Lower lobe of right lung (tissue), 2 donors: ENCODE data around the gene TRAK1. TPM values are rescaled to one million over a fixed set of nuclear protein-coding genes. Genes with fewer than 3 reads are reported as not detected.

Experiments
- ATAC-seq, 2 donors: fragments of 200-7000 bp; cut with Tn5 transposase; one replicate each; pipeline ENCODE4 v1.9.1; 2020 to 2022; ENCODE audit warnings: mild to moderate bottlenecking in 2 of 2, moderate library complexity in 2 of 2
- DNase-seq: peaks from one replicate; pipeline ENCODE4 v3.0.0-alpha.2; 2020
- H3K27ac ChIP-seq: fragments of 200-600 bp; one replicate; pipeline ENCODE4 v1.8.0; 2022
- H3K27me3 ChIP-seq: fragments of 200-600 bp; one replicate; pipeline ENCODE4 v1.8.0; 2022; ENCODE audit warnings: low read depth
- H3K36me3 ChIP-seq: fragments of 200-600 bp; one replicate; pipeline ENCODE4 v1.8.0; 2022; ENCODE audit warnings: mild to moderate bottlenecking
- H3K4me1 ChIP-seq: fragments of 200-600 bp; one replicate; pipeline ENCODE4 v1.8.0; 2022
- H3K4me3 ChIP-seq: fragments of 200-600 bp; one replicate; pipeline ENCODE4 v1.8.0; 2022; ENCODE audit warnings: mild to moderate bottlenecking
- H3K9me3 ChIP-seq: fragments of 200-600 bp; one replicate; pipeline ENCODE4 v1.8.0; 2022
- CTCF ChIP-seq: fragments of 200-600 bp; IDR thresholded peaks from one replicate; pipeline ENCODE4 v1.8.0; 2022; ENCODE audit warnings: antibody characterized with exemption, mild to moderate bottlenecking
- intact Hi-C: fragments of 100-400 bp; cut with DNase I; formaldehyde crosslinking; loops from one replicate; pipeline ENCODE4 v1.11.0; 2022
- total RNA-seq: library from RNA; stranded (reverse); fragmentation: NEBNext Ultra II Directional; extraction: Animal tissue kit (Norgen Biotek cat#: 25700); gene quantifications from one replicate; pipeline ENCODE4 v1.2.1, GENCODE V29; 2021
- donor health status: DM: no; HTN: yes; CAD: no; lungs with severe emphysema.

The TRAK1 gene
- total RNA-seq, 1 donor from 2014 or later, result 50.6 TPM

GRCh38 chr3:42275217-42275616 lies 184.1 kb downstream of the TRAK1 start:
- Histone ChIP-seq H3K9me3 (no peaks in the 10 kb centered on the region), H3K27me3 (no peaks in the 10 kb centered on the region), H3K4me1 (no peaks in the 10 kb centered on the region), H3K4me3 (no peak overlapping the region), H3K36me3 (no peaks in the 10 kb centered on the region), H3K27ac (no peak overlapping the region)
- TF ChIP-seq CTCF, result no peak
- no peak for DNase-seq
- intact Hi-C loops, result no loop called here
- ATAC-seq, result peak in 1 of 2 donors; percentile 51

Other genes with a start within 250 kb of the TRAK1 start
- gene ULK4, start 129.3 kb upstream of the TRAK1 start, total RNA-seq, result 11.4 TPM
- not detected for gene CCK, start 174.8 kb downstream of the TRAK1 start, total RNA-seq